Activated T-helper 1 cell treated with anti-CD3 and anti-CD28 coated beads, Interleukin-2, amount 50 U/mL, for 16 hours (primary cell): ENCODE measurements around the gene LBX1.

Source experiments
- DNase-seq, 2 donors: peaks; one replicate each; pipeline ENCODE4 v3.0.0-alpha.2; 2020; ENCODE audit warnings: low read depth in 1 of 2, low spot score in 1 of 2

Gene LBX1, protein sequence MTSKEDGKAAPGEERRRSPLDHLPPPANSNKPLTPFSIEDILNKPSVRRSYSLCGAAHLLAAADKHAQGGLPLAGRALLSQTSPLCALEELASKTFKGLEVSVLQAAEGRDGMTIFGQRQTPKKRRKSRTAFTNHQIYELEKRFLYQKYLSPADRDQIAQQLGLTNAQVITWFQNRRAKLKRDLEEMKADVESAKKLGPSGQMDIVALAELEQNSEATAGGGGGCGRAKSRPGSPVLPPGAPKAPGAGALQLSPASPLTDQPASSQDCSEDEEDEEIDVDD

DNA sequence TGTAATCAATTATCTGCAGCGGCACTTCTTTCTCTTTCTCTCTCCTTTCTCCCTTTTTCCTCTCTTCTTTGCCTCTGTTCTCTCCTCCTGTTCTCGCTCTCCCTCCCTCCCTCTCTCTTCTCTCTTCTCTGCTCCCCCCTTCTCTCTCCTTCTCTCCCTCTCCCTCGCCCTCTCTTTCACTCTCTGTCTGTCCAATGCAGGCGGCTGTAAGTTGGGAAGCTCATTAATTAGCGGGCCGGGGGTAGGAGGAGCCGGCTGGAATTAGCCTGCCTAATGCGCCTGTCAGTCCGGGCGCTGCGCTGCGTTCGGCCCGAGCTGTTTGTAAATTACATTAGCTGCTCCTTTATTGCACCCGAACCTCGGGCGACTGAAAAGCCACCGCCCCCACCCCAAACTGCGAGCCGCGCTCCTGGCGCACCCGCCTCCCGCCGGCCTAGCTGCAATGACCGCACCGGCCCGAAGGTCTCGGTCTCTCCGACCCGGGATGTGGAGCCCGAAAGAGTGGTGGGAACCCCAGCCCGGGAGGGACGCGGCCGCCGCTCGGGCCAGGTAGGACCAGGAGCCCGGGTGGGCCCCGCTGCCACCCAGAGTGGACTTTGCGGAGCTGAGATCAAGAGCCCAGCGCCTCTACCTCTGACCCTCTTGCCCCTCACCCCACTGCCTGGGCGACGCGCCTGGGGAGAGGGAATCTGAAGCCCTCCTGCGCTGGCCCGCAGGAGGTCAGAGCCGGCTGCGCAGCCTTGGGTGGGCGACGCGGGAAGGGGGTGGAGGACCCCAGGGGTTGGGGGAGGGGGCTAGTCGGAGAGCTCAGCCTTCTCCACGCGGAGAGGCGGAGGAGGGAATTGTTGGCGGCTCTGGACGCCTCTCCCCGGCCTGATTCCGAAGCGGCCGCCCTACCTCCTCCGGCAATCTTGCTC lies at the start of gene LBX1:
LBX1 (minus strand) TSS at position 198 of the 917 bp plus-strand sequence. CDS start 648 bp downstream, outside the sequence.
- no peak for DNase-seq

DNA sequence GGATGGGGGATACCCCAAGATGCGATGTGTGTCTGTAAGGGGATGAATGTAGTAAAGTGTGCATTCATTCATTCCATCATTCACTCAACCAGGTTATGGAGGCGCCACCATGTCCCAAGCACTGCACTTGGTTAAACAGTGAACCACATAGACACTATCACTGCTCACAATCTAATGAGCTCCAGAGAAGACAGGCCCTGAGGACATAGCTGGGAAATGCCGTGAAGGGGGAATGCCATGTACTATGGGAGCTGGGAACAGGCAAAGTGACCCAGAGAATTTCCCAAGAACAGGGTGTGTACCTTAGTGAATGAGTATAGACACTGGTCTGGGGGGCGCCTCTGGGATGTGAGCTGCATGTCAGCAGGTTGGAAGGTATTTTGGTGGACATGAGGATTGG lies 44.5 kb upstream of the LBX1 start:
- DNase-seq: no peak

DNA sequence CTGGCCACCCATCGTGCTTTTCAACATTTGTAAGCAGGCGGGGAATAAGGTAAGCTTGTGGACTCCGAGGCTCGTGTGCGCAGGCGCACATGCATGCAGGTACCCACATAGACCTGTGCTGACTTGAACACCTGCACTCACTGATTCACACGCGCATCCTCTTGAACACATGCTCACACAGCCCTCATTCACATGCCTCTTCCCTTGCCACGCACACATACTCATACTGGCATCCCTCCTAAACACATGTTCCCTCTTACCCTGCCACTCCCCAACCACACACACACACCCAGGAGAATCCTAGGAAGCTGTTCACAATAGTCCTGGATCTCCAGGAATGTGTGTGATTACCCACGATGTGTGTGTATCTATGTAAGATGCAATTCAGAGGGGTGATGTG lies 44.1 kb upstream of the LBX1 start:
- DNase-seq: no peak

DNA sequence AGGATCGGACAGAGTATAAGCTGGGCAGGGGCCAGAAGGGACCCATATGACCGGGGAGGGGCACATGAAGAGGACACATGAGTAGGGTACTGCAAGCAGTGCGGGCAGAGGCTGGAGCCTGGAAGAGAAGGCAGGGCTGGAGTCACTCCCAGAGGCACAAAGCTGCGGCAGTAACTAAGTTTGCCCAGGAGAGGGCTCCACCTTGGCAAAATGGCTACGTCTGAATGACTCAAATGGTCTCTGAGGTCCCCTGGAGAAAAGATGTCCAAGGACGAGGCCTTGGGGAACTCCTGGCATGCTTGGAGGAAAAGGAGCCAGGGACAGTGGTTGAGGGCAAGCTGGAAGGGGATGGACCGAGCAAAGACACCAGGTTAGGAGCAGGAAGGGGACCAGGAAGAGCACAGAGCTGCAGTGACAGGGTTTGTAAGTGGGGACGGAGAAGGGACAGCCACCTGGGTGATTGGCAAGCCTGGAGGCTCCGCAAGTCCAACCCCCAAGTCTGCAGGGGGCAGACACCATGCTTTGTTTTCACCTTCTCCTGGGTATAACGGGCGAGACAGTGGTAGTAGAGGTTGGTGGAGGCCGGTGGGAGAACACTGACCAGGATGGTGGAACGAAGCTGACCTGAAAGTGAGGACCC lies 43.1 kb upstream of the LBX1 start:
- peak; percentile 10 to 26 for DNase-seq

DNA sequence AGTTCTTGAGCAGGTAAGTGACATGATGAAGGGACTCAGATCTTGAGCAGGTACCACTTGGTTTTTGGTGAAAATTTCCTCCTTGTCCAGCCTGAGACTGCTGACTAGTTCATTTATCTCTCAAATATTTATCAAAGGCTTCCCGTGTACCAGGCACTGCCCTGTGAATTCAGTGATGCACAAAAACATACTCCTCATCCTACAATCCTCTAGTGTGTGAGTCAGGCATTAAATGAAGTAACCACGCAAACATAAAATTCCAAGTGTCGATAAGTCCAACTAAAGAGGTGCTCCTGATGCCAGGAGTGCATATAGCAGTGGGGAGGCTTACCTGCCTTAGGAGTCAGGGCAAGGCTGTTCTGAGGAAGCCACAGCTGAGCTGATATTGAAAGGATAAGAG lies 41.5 kb upstream of the LBX1 start:
- no peak for DNase-seq

DNA sequence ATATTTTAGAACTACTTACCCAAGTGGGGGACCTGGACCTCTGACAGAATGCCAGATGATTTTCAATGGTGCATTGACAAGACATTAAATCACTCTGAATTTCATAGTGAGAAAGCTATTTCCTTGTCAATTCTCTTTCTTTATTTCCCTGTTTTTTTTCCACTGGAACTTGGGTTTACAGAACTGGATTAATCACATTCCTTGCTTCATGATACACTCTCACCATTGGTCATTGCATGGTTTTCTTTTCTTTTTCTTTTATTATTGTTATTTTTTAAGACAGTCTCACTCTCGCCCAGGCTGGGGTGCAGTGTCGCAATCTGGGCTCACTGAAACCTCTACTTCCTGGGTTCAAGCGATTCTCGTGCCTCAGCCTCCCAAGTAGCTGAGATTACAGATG lies 38.5 kb upstream of the LBX1 start:
- no peak for DNase-seq

DNA sequence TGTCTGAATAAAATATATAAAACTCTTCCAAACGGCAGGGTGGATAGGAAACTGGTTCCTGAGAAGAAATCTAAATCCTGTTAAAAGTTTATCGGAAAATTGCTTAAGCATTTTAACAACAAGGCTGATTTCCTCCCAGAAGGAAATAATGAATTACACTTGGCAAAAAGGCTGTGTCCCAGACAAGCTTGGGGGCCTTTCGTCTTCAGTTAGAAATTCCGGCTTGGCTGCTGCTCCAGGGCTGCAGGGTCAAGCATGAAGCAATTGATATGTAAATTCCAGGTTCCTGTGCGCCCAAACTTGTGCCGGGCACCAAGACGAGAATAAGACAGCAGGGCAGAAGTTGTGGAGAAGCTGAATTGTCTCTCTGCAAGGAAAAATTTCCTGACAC lies 38.0 kb upstream of the LBX1 start:
- no peak for DNase-seq

DNA sequence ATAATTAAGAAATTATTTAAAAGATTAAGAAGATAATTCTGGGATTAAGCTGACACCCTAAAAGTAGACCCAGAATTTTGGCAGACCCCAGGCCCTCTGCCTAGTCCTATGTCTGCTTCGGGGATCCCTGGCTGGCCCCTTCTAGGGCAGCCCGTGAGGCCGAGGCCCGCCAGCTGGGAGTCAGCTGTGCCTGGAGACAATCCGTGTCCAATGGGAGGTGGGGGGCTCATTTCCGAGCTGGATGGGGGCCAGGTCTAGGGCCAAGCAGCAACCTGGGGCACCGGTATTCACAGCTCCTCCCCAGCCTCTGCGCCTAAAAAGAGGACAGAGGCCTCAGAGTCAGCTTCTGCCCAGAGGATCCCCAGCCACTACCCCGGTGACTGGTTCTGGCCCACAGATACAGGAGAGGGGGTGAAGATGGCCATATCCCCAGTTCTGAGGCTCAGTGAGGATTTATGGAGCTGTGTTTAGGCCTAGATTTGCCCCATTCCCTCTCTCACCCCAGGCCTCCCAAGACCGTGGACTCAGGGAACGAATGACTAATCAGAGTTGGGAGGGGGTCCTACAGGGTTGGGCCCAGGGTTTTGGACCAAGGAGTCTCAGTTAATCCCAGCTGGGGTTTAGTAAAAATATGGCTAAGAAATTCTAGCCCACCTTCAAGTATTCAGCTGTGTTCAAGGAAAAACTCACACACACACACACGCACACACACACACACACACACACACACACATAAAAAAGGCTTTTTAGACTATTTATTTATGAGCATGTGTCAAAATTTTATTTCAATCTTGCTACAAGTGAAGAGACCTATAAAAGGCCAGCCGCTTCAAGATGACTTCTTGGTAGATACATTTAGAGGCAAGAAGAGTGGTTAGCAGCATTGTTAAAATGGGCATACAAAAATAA lies 37.4 kb upstream of the LBX1 start:
- DNase-seq: no peak

DNA sequence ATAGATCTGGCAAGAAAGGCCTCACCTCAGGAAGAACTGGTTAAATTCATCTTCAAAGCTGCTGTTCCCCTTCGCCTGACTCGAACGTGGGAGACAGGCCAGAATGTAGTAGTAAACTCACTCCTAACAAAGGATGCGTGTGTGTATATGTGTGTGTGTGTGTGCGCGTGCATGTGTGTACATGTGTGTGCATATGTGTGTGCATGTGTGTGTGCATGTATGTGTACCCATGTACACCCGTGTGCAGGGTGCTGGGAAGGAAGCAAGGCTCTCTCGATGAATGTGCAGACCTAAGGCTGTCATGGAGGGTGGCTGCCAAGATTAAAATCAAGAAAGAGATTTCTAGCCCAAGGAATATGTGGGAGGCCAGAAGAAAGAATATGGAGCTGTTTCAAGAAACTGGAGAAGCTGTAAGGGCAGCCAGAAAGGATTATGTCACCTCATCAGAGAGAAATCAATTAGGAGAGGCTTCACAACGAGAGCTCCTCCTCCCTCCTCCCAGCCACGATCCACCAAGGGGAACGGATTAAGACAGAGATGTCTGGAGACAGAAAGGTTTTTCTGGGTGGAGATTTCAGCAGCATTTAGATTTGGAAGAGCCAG lies 34.0 kb upstream of the LBX1 start:
- no peak for DNase-seq

DNA sequence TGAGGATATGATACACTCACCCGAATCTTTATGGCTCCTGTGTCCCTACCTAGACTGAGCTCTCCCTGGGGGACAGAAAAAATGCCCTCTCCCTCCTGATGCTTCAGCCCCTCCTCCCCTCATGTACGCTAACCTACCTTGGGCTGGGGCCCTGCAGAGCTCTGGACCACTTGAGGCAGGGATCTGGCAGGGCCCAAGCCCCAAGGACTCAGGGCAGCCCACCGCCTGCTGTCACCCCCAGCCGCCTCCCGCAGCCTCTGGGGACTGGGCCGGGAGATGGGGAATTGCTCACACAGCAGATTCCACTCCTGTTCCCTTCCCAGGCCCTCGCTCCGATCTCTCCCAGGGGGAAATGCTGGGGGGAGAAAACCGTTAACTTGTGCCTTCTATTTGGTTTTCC lies 32.9 kb upstream of the LBX1 start:
- DNase-seq: no peak

DNA sequence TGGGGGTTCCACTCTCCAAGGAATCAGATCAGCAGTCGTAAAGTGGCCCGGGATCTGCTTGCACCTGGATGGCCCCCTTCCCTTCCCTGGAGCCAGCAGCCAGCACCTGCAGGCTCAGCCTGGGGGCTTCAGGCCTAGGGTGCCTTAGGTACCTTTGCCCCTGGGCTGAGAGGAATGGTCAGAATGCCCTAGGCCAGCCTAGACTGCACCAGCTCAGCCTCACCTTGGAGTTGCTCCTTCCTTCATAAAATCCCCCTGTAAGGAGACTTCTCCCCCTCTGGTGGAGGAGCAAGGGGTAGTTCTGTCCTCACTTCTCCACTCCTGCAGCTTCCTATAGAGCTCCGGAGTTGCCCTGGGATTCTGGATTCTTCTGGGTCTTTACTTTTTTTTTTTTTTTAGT lies 32.4 kb upstream of the LBX1 start:
- DNase-seq: no peak

DNA sequence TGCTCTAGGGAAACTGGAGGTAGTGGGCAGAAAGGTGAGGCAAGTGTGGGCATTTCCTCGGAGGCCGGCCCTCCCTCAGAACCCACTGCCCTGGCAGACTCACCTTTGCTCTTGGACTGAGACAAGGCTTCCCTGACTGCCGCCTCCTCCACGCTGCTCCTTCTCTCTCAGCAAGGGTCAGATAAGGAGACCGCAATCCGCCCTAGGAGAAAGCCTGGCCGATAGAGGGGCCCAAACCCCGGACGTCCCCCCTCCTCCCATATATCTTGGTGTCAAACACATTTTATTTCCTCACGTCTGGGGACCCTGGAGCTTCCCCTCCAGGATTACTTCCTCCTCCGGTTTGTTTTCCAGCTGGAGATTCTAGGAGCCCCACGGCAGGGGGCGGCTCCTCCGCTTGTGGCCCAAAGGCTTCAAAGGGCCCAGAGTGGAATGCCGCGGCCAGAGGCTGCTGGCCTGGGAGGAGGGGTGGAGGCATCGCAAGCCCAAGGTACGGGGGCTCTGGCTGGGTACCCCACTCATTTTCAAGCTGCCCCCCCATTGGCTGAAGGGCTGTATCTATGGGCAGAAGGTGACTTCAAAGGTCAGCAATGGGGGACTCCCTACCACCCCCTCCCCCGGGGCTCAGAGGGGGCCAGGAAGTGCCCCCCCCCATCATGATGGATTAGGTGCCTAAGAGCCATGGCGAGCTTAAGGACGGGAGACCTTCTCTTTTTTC lies 31.7 kb upstream of the LBX1 start:
- DNase-seq: no peak

DNA sequence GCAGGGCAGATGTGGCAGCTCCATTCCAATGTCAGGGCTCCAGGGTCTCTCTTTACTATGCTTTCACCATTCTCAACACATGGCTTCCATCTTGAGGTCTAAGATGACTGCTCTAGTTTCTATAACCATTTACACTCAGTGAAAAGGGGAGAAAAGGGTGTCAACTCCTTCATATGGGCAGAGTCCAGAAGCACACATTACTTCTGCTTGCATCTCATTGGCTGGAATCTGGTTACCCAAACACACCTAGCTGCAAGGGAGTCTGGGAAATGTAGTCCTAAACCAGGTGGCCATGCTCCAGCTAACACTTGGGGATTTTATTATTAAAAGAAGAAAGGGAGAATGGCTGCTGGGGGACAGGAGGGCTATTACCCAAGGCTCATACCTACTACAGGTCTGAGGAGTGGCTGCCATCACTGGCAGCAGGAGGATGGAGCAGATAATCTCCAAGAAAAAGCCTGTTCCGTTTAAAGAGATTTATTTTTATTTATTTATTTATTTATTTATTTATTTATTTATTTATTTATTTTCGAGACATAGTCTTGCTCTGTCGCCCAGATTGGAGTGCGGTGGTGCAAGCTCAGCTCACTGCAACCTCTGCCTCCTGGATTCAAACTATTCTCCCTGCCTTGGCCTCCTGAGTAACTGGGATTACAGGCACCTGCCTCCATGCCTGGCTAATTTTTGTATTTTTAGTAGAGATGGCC lies 29.1 kb upstream of the LBX1 start:
- DNase-seq: no peak

DNA sequence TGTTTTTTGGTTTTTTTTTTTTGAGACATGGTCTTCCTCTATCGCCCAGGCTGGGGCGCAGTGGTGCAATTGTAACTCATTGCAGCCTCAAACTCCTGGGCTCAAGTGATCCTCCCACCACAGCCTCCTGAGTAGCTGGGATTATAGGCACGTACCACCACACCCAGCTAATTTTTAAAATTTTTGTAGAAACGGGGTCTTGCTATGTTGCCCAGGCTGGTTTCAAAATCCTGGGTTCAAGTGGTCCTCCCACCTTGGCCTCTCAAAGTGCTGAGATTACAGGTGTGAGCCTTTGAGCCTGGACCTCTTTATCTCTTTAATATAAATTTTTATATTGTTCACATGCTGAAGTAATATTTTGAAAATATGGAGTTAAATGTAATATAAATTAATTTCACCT lies 28.2 kb upstream of the LBX1 start:
- DNase-seq: no peak

DNA sequence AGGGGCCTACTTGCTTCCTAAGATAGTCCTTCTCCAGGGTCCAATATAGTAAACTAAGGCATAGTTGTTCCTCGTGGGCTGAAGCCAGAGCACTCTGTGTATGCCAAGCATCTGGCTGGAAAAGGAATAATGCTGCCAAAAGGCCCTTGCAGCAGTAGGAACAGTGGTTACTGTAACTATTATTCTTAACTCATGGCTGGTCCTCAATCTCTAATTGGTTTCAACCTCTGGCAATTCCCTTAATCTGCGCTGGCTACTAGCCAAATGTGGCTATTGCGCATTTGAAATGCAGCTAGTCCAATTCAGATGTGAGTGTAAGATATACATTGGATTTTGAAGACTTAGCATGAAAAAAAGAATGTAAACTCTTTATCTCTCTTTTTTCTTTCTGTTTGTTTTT lies 27.8 kb upstream of the LBX1 start:
- no peak for DNase-seq

DNA sequence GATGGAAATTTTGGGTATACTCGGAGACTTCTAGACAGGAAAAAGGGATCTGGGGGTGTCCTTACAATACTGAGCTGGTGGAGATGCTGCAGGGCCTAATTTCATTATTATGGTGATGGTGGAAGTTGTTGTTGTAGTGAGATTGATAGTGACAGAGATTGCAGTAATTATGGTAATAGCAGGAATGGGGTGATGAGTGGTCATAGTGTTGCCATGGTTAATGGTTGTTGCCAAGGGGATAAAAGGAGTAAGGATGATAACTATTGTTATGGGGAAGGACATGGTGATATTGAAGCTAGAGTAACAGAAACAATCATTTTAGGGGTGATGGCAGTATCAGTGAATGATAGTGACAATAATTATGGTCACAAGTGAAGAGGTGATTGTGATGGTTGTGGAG lies 27.1 kb upstream of the LBX1 start:
- DNase-seq: no peak

DNA sequence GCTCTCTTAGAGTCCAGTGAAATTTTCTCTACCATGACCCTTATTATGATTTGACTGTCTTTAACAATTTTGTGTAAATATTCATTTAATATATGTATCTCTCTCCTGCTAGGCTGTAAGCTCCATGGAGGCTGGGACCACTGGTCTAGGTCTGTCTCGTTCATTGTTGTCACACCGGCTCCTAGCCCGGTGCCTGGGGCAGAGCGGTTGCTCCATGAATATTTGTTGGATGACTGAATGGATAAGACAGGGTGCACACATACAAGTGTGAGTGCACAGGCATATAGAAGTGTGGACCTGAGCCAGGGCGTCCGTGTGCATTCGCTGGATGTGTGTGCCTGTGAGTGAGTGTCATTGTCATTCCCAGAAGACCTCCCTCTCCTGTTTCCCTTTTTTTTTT lies 20.9 kb upstream of the LBX1 start:
- DNase-seq: no peak

DNA sequence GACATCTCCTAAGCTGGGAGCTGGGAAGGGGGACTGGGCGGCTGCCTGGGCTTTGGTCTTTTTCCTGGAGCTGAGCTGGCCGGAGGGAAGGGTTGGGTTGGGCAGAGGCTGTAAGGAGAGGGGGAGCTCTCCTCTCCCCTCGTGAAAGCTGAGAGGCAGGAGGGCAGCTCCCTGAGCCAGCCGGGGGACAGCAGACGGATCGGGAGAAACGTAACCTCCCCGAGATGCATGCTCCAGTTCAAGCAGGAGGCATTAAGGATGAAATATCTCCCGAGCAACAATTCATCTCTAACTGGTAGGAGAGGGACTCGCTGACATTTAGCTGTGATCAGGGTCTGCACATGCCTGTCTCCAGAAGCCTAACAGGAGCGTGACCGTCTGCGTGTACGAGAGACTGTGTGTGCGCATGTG lies 19.9 kb upstream of the LBX1 start:
- DNase-seq: no peak

DNA sequence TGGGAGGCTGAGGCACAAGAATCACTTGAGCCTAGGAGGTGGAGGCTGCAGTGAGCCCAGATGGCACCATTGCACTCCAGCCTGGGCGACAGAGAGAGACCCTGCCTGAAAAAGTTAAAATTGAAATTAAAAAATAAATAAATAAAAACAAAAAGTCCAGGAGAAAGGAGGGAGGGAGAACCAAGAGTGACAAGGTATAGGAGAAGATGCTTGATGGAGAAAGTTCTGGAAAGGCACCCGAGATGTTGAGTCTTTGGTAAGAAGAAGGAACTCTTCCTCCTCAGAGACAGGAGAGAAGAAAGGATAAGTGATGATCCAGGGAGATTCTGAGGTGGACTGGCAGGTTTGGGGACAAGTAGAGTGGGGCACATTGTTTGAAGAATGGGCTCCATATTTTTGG lies 17.4 kb upstream of the LBX1 start:
- no peak for DNase-seq
